HepG2 (cell line): ENCODE data around the gene PRSS21. TPM values are rescaled to one million over a fixed set of nuclear protein-coding genes. Genes with fewer than 3 reads are reported as not detected.

Source experiments
- ATAC-seq: fragments of 200-7000 bp; cut with Tn5 transposase; 3 replicates; pipeline ENCODE4 v1.9.1; 2020; ENCODE audit warnings: mild to moderate bottlenecking, moderate library complexity
- BruUV-seq: library from RNA; stranded (reverse); fragments of 400-500 nt; replicated peaks from 2 replicates; lab custom pipeline; 2021; lab: Mats Ljungman, UMichigan
- CTCF ChIA-PET: fragments of 300-600 bp; formaldehyde crosslinking; extraction: SDS; loops from one replicate; lab custom pipeline; 2021; ENCODE audit warnings: low total read pairs, inconsistent platforms, low intra/inter-chr PET ratio; lab: Yijun Ruan, JAX
- POLR2A ChIA-PET: fragments of 350-600 bp; sonication (Branson Sonifier 250); formaldehyde crosslinking; loops from one replicate; lab custom pipeline; 2020; ENCODE audit warnings: antibody characterized with exemption, inconsistent platforms; lab: Yijun Ruan, JAX
- DNase-seq: peaks from one replicate; pipeline ENCODE4 v3.0.0-alpha.2; 2015; ENCODE audit warnings: low spot score
- FAIRE-seq: peaks from 3 replicates; lab custom pipeline; 2011; peaks lifted over from hg19 to GRCh38; lab: Jason Lieb, UNC
- H2AFZ ChIP-seq: one replicate; pipeline ENCODE4 v1.6.1; 2011; ENCODE audit warnings: low read length, inconsistent platforms
- H3K27ac ChIP-seq: fragments of 300-600 bp; 3 replicates; pipeline ENCODE4 v1.8.0; 2011; ENCODE audit warnings: mixed run types, mild to moderate bottlenecking, mixed read lengths, low read length, inconsistent platforms; ENCODE audit not compliant: insufficient read depth; ENCODE audit errors: extremely low read length
- H3K27me3 ChIP-seq, 2 experiments: fragments of 200-600 bp in 1 of 2; 2 replicates in 1 of 2; 3 replicates in 1 of 2; pipeline versions ENCODE4 v1.6.0 to v1.8.0; 2011; ENCODE audit warnings: low read length in 2 of 2, mild to moderate bottlenecking in 2 of 2, moderate library complexity in 2 of 2, inconsistent platforms in 1 of 2; ENCODE audit not compliant: insufficient read depth in 2 of 2, control insufficient read depth in 1 of 2
- H3K36me3 ChIP-seq, 2 experiments: fragments of 200-600 bp in 1 of 2; replicated peaks in 1 of 2; 2 replicates in 1 of 2; 3 replicates in 1 of 2; pipeline versions ENCODE4 v1.5.1 to v1.8.0; 2011; ENCODE audit warnings: low read length in 2 of 2, inconsistent platforms in 1 of 2; ENCODE audit not compliant: insufficient read depth in 2 of 2, control insufficient read depth in 1 of 2
- H3K4me1 ChIP-seq: 2 replicates; pipeline ENCODE4 v1.5.1; 2012; ENCODE audit warnings: low read length, inconsistent platforms; ENCODE audit not compliant: insufficient read depth
- H3K4me2 ChIP-seq: 2 replicates; pipeline ENCODE4 v1.6.0; 2011; ENCODE audit warnings: low read depth, low read length, inconsistent platforms
- H3K4me3 ChIP-seq, 3 experiments: fragments of 200-600 bp in 1 of 3; sonication (generic), shearing (Covaris generic) in 1 of 3; replicated peaks in 1 of 3; 2 replicates each; pipeline ENCODE4 v1.5.1; 2011 to 2016; ENCODE audit warnings: low read length in 3 of 3, inconsistent platforms in 2 of 3, low read depth in 2 of 3, mild to moderate bottlenecking in 2 of 3, control low read depth in 1 of 3, mixed read lengths in 1 of 3; ENCODE audit not compliant: insufficient read depth in 1 of 3
- H3K79me2 ChIP-seq: one replicate; pipeline ENCODE4 v1.6.1; 2011; ENCODE audit warnings: low read length, inconsistent platforms; ENCODE audit not compliant: insufficient read depth
- H3K9ac ChIP-seq: 2 replicates; pipeline ENCODE4 v1.6.0; 2011; ENCODE audit warnings: mild to moderate bottlenecking, low read depth, low read length, inconsistent platforms; ENCODE audit not compliant: insufficient read depth
- H3K9me3 ChIP-seq: 2 replicates; pipeline ENCODE4 v1.5.1; 2012; ENCODE audit warnings: mild to moderate bottlenecking, low read length
- H4K20me1 ChIP-seq: 2 replicates; pipeline ENCODE4 v1.6.0; 2011; ENCODE audit warnings: inconsistent platforms, mild to moderate bottlenecking, low read length, moderate library complexity; ENCODE audit not compliant: insufficient read depth
- FOXA3 ChIP-seq: IDR thresholded peaks from 2 replicates; pipeline ENCODE4 v1.6.1; 2016; ENCODE audit warnings: missing genetic modification reagents, missing compliant biosample characterization
- GRHL1 ChIP-seq: sonication (generic); formaldehyde crosslinking; conservative IDR thresholded peaks from 2 replicates; pipeline ENCODE4 v1.8.0; 2022; ENCODE audit warnings: missing genetic modification reagents
- KAT8 ChIP-seq: IDR thresholded peaks from 2 replicates; pipeline ENCODE4 v1.6.1; 2016; ENCODE audit warnings: missing genetic modification reagents, missing compliant biosample characterization
- MAFF ChIP-seq: IDR thresholded peaks from 2 replicates; pipeline ENCODE4 v1.6.1; 2011; ENCODE audit warnings: low read depth, low read length, improper control_type of control experiment
- MTA3 ChIP-seq: sonication (generic); formaldehyde crosslinking; IDR thresholded peaks from 2 replicates; pipeline ENCODE4 v1.4.0; 2020; ENCODE audit warnings: missing genetic modification reagents
- MTERF4 ChIP-seq: sonication (generic); formaldehyde crosslinking; IDR thresholded peaks from 2 replicates; pipeline ENCODE4 v1.8.0; 2023; ENCODE audit warnings: mild to moderate bottlenecking, missing genetic modification reagents
- PAXIP1 ChIP-seq: sonication (generic); formaldehyde crosslinking; conservative IDR thresholded peaks from 2 replicates; pipeline ENCODE4 v1.4.0; 2020; ENCODE audit warnings: mild to moderate bottlenecking, missing genetic modification reagents, moderate library complexity
- TAF1 ChIP-seq: sonication (generic); formaldehyde crosslinking; IDR thresholded peaks from 2 replicates; pipeline ENCODE4 v1.4.0; 2020; ENCODE audit warnings: missing genetic modification reagents
- TEAD3 ChIP-seq: optimal IDR thresholded peaks from 2 replicates; pipeline ENCODE3; 2016; ENCODE audit warnings: borderline replicate concordance
- ZGPAT ChIP-seq: IDR thresholded peaks from 2 replicates; pipeline ENCODE4 v1.6.1; 2016; ENCODE audit warnings: mild to moderate bottlenecking
- ZNF687 ChIP-seq: sonication (generic); formaldehyde crosslinking; IDR thresholded peaks from 2 replicates; pipeline ENCODE4 v1.5.1; 2020; ENCODE audit warnings: mild to moderate bottlenecking, missing genetic modification reagents, moderate library complexity
- WGBS: methylation state at CpG from one replicate; pipeline ENCODE4 v1.1.6; 2017; ENCODE audit warnings: low lambda C conversion rate; 5-methylcytosine and 5-hydroxymethylcytosine counted together
- in situ Hi-C: cut with HindIII; loops from 2 replicates; pipeline ENCODE4 v1.10.0; 2017; ENCODE audit warnings: low pct_unique_long_range_greater_than_20kb; ENCODE audit not compliant: extremely low pct_ligation_motif_present
- intact Hi-C: fragments of 100-400 bp; cut with micrococcal nuclease; formaldehyde crosslinking; loops from one replicate; pipeline ENCODE4 v1.10.0; 2022; ENCODE audit not compliant: unreplicated experiment
- polyA plus RNA-seq, 8 experiments: library from polyadenylated mRNA; depleted of rRNA in 3 of 8; stranded (reverse) in 7 of 8; unstranded in 1 of 8; fragments of >200 nt; fragmentation: Illumina TruSeq in 4 of 8; extraction: Trizol in 4 of 8; gene quantifications; 2 replicates each; pipeline versions ENCODE4 v1.2.1 to v1.2.3, GENCODE V29; 2011 to 2016; ENCODE audit warnings: low read depth in 4 of 8, missing spikeins in 1 of 8, mixed read lengths in 1 of 8; ENCODE audit not compliant: insufficient read depth in 1 of 8
- total RNA-seq, 5 experiments: library from RNA; depleted of rRNA; stranded (reverse); fragments of >200 nt; fragmentation: Illumina TruSeq; extraction: Trizol; gene quantifications; 2 replicates each; pipeline ENCODE4 v1.2.3, GENCODE V29; 2016; ENCODE audit warnings: low read depth in 1 of 5

The PRSS21 gene
- total and polyA plus RNA-seq, 2 of the 13 experiments (the other 11 are each of a cell fraction or from before 2014, with no cell fraction given): not detected

GRCh38 chr16:2830355-2830695, 13.3 kb downstream of the PRSS21 start:
- TSS peak; percentile 58 for BruUV-seq
- DNase-seq (no peak), ATAC-seq (no peak; the same call in 1 of the 3 replicates), FAIRE-seq (no peak)
- ChIA-PET POLR2A (interaction anchor here (0.9 to 1.7 kb wide), 3 partner anchors 9 to 52 kb away, joined by 3 to 9 read pairs (median 4); partner anchors contain the start of gene FLYWCH2), CTCF (no interaction called here)
- in situ Hi-C loops: no loop called here
- TF ChIP-seq ZNF687 (CRISPR knock-in tag) (peak; percentile 50; the same call in 1 of the 2 replicates), MTERF4 (CRISPR knock-in tag) (0 out of 2 replicates have a peak, but pooled peaks have one; percentile 14), MTA3 (no peak), FOXA3 (CRISPR knock-in tag) (0 out of 2 replicates have a peak, but pooled peaks have one; percentile 1), KAT8 (0 out of 2 replicates have a peak, but pooled peaks have one; percentile 3), TAF1 (CRISPR knock-in tag) (0 out of 2 replicates have a peak, but pooled peaks have one; percentile 11), PAXIP1 (CRISPR knock-in tag) (0 out of 2 replicates have a peak, but pooled peaks have one; percentile 5), ZGPAT (CRISPR knock-in tag) (0 out of 2 replicates have a peak, but pooled peaks have one; percentile 13), MAFF (no peak), TEAD3 (CRISPR knock-in tag) (peak; percentile 4), GRHL1 (no peak)
- no peaks in the 10 kb centered on the region for H3K9me3 ChIP-seq
- H3K4me1 ChIP-seq: peaks cover 43% of the 10 kb centered on the region
- whole genome bisulfite sequencing: 40% methylated on average over 1 of the region's 5 CpGs
- H2AFZ ChIP-seq: no peak overlapping the region
- H4K20me1 ChIP-seq: no peaks in the 10 kb centered on the region
- H3K36me3 ChIP-seq: no peaks in the 10 kb centered on the region
- no peak overlapping the region for H3K27ac ChIP-seq
- peak overlapping the region; percentile 63 for H3K4me2 ChIP-seq
- peak overlapping the region; percentile 12; the same call in 1 of the 2 replicates for H3K9ac ChIP-seq
- intact Hi-C loops: no loop called here
- peak overlapping the region; percentile 46 to 63 (median 57); a peak in 5 of 6 replicates for H3K4me3 ChIP-seq
- H3K27me3 ChIP-seq: peaks cover 1 to 62% of the 10 kb centered on the region in 2 experiments
- no peaks in the 10 kb centered on the region for H3K79me2 ChIP-seq
